IMR-90 (cell line): ENCODE data around the gene CCDC27. TPM values are rescaled to one million over a fixed set of nuclear protein-coding genes. Genes with fewer than 3 reads are reported as not detected.

ENCODE experiments used
- ATAC-seq: fragments of 200-7000 bp; cut with Tn5 transposase; 2 replicates; pipeline ENCODE4 v1.9.1; 2020; ENCODE audit warnings: low read depth, mild to moderate bottlenecking, moderate library complexity
- BruUV-seq: library from RNA; stranded (reverse); fragments of 400-500 nt; replicated peaks from 2 replicates; lab custom pipeline; 2021; lab: Mats Ljungman, UMichigan
- CTCF ChIA-PET: fragments of 300-600 bp; formaldehyde crosslinking; extraction: SDS; loops from one replicate; lab custom pipeline; 2021; ENCODE audit warnings: antibody characterized with exemption; lab: Yijun Ruan, JAX
- POLR2A ChIA-PET: fragments of 300-600 bp; sonication (Branson Sonifier 250); formaldehyde crosslinking; loops from one replicate; lab custom pipeline; 2022; ENCODE audit warnings: antibody characterized with exemption; ENCODE audit not compliant: unreplicated experiment; lab: Charles Lee
- DNase-seq: peaks from one replicate; pipeline ENCODE4 v3.0.0; 2013
- H2AFZ ChIP-seq: replicated peaks from 2 replicates; pipeline ENCODE3; 2013; ENCODE audit warnings: low read length, mild to moderate bottlenecking; ENCODE audit not compliant: poor library complexity
- H2AK5ac ChIP-seq: 2 replicates; pipeline ENCODE4 v1.6.1; 2013; ENCODE audit warnings: low read depth, low read length, inconsistent platforms
- H2AK9ac ChIP-seq: replicated peaks from 2 replicates; pipeline ENCODE3; 2013; ENCODE audit warnings: mild to moderate bottlenecking, low read depth, low read length, moderate library complexity; ENCODE audit not compliant: poor library complexity
- H2BK120ac ChIP-seq: 2 replicates; pipeline ENCODE4 v1.6.1; 2013; ENCODE audit warnings: low read depth, low read length, inconsistent platforms
- H2BK15ac ChIP-seq: 3 replicates; pipeline ENCODE4 v1.6.1; 2013; ENCODE audit warnings: low read depth, low read length, inconsistent platforms
- H2BK20ac ChIP-seq: 2 replicates; pipeline ENCODE4 v1.6.1; 2013; ENCODE audit warnings: low read depth, mild to moderate bottlenecking, inconsistent platforms, low read length, moderate library complexity
- H2BK5ac ChIP-seq: 2 replicates; pipeline ENCODE4 v1.6.1; 2013; ENCODE audit warnings: mild to moderate bottlenecking, low read depth, low read length, inconsistent platforms; ENCODE audit not compliant: poor library complexity, severe bottlenecking
- H3K14ac ChIP-seq: replicated peaks from 2 replicates; pipeline ENCODE4 v1.6.1; 2013; ENCODE audit warnings: low read depth, low read length, inconsistent platforms
- H3K18ac ChIP-seq: 2 replicates; pipeline ENCODE4 v1.6.1; 2013; ENCODE audit warnings: low read depth, low read length, control low read depth
- H3K23ac ChIP-seq: 2 replicates; pipeline ENCODE4 v1.6.1; 2013; ENCODE audit warnings: low read depth, low read length, inconsistent platforms
- H3K27ac ChIP-seq: 2 replicates; pipeline ENCODE4 v1.5.1; 2013; ENCODE audit warnings: mild to moderate bottlenecking, control low read depth, low read length; ENCODE audit not compliant: insufficient read depth
- H3K27me3 ChIP-seq: 2 replicates; pipeline ENCODE4 v1.6.1; 2013; ENCODE audit warnings: low read length; ENCODE audit not compliant: control insufficient read depth, insufficient read depth
- H3K36me3 ChIP-seq: 2 replicates; pipeline ENCODE4 v1.6.1; 2013; ENCODE audit warnings: low read length, mixed read lengths; ENCODE audit not compliant: control insufficient read depth, insufficient read depth
- H3K4ac ChIP-seq: 2 replicates; pipeline ENCODE4 v1.6.1; 2013; ENCODE audit warnings: low read depth, low read length, inconsistent platforms
- H3K4me1 ChIP-seq: 2 replicates; pipeline ENCODE4 v1.6.1; 2013; ENCODE audit warnings: low read length, mixed read lengths; ENCODE audit not compliant: control insufficient read depth, insufficient read depth
- H3K4me2 ChIP-seq: 2 replicates; pipeline ENCODE4 v1.6.1; 2013; ENCODE audit warnings: low read depth, mild to moderate bottlenecking, control low read depth, low read length, moderate library complexity
- H3K4me3 ChIP-seq: 2 replicates; pipeline ENCODE4 v1.5.1; 2013; ENCODE audit warnings: low read depth, mild to moderate bottlenecking, control low read depth, low read length, moderate library complexity; ENCODE audit not compliant: insufficient read depth
- H3K56ac ChIP-seq: 2 replicates; pipeline ENCODE4 v1.6.1; 2013; ENCODE audit warnings: low read length, inconsistent platforms; ENCODE audit not compliant: insufficient read depth; ENCODE audit errors: extremely low read depth
- H3K79me1 ChIP-seq, 2 experiments: 2 replicates each; pipeline ENCODE4 v1.6.1; 2013; ENCODE audit warnings: low read length in 2 of 2, inconsistent platforms in 1 of 2, low read depth in 1 of 2
- H3K9ac ChIP-seq: 2 replicates; pipeline ENCODE4 v1.6.1; 2013; ENCODE audit warnings: low read depth, low read length, control low read depth
- H3K9me1 ChIP-seq: 2 replicates; pipeline ENCODE4 v1.6.1; 2013; ENCODE audit warnings: low read length, inconsistent platforms; ENCODE audit not compliant: insufficient read depth
- H3K9me3 ChIP-seq: 2 replicates; pipeline ENCODE4 v1.6.1; 2013; ENCODE audit warnings: low read length; ENCODE audit not compliant: control insufficient read depth, insufficient read depth
- H4K20me1 ChIP-seq: 2 replicates; pipeline ENCODE4 v1.6.1; 2013; ENCODE audit warnings: low read length, inconsistent platforms; ENCODE audit not compliant: insufficient read depth
- H4K5ac ChIP-seq: 2 replicates; pipeline ENCODE4 v1.6.1; 2013; ENCODE audit warnings: mild to moderate bottlenecking, low read depth, low read length, control low read depth
- H4K8ac ChIP-seq, 2 experiments: 2 replicates each; pipeline ENCODE4 v1.6.1; 2013; ENCODE audit warnings: low read depth in 2 of 2, low read length in 2 of 2, control low read depth in 1 of 2, inconsistent platforms in 1 of 2
- H4K91ac ChIP-seq: 2 replicates; pipeline ENCODE4 v1.6.1; 2013; ENCODE audit warnings: low read depth, low read length, inconsistent platforms; ENCODE audit not compliant: insufficient read depth
- BHLHE40 ChIP-seq: fragments of 150-350 bp; IDR thresholded peaks from 2 replicates; pipeline ENCODE4 v1.6.1; 2016; ENCODE audit warnings: mild to moderate bottlenecking, low read depth, low read length
- CEBPB ChIP-seq: IDR thresholded peaks from 2 replicates; pipeline ENCODE4 v1.6.1; 2012; ENCODE audit warnings: low read depth, low read length, improper control_type of control experiment
- CHD1 ChIP-seq: IDR thresholded peaks from 2 replicates; pipeline ENCODE4 v1.6.1; 2012; ENCODE audit warnings: low read depth, low read length, improper control_type of control experiment
- FOS ChIP-seq: fragments of 150-350 bp; IDR thresholded peaks from 2 replicates; pipeline ENCODE4 v1.6.1; 2016; ENCODE audit warnings: low read depth, low read length
- MAFK ChIP-seq: IDR thresholded peaks from 2 replicates; pipeline ENCODE4 v1.6.1; 2012; ENCODE audit warnings: low read depth, low read length, improper control_type of control experiment
- MXI1 ChIP-seq: IDR thresholded peaks from 2 replicates; pipeline ENCODE4 v1.6.1; 2012; ENCODE audit warnings: low read depth, mild to moderate bottlenecking, low read length, moderate library complexity, borderline replicate concordance
- NFE2L2 ChIP-seq: fragments of 150-350 bp; IDR thresholded peaks from 2 replicates; pipeline ENCODE4 v1.6.1; 2016; ENCODE audit warnings: low read depth, mild to moderate bottlenecking, low read length
- POLR2A ChIP-seq: IDR thresholded peaks from 2 replicates; pipeline ENCODE4 v1.6.1; 2012; ENCODE audit warnings: mild to moderate bottlenecking, low read depth, low read length
- RAD21 ChIP-seq: IDR thresholded peaks from 2 replicates; pipeline ENCODE4 v1.6.1; 2012; ENCODE audit warnings: low read length, improper control_type of control experiment
- SMC3 ChIP-seq: fragments of 150-350 bp; IDR thresholded peaks from 2 replicates; pipeline ENCODE4 v1.6.1; 2016; ENCODE audit warnings: low read depth, mild to moderate bottlenecking, antibody characterized with exemption, low read length, moderate library complexity
- WGBS, 2 experiments: methylation state at CpG; one replicate each; pipeline versions ENCODE4 v1.1.5 to v1.1.7; 2013; ENCODE audit warnings: missing lambda C conversion rate in 2 of 2; ENCODE audit not compliant: insufficient read length in 1 of 2; ENCODE audit errors: extremely low coverage in 2 of 2; 5-methylcytosine and 5-hydroxymethylcytosine counted together
- dilution Hi-C: fragments of 300-500 bp; cut with HindIII; formaldehyde crosslinking; loops from one replicate; pipeline ENCODE4 v1.14.3; 2018; ENCODE audit warnings: low sequenced_read_pairs; ENCODE audit not compliant: unreplicated experiment
- in situ Hi-C: fragments of 300-500 bp; cut with MboI; formaldehyde crosslinking; loops from 3 replicates; pipeline ENCODE4 v1.14.3; 2019; ENCODE audit warnings: low sequenced_read_pairs, inconsistent platforms, mixed read lengths
- intact Hi-C: fragments of 100-400 bp; cut with micrococcal nuclease; formaldehyde crosslinking; loops from 2 replicates; pipeline ENCODE4 v1.10.0; 2022
- polyA plus RNA-seq, 3 experiments: library from polyadenylated mRNA; depleted of rRNA; stranded (reverse); fragments of >200 nt; gene quantifications; 2 replicates each; pipeline ENCODE4 v1.2.3, GENCODE V29; 2012; ENCODE audit warnings: low replicate concordance in 1 of 3
- total RNA-seq: library from RNA; depleted of rRNA; stranded (reverse); fragments of >200 nt; gene quantifications from 2 replicates; pipeline ENCODE4 v1.2.3, GENCODE V29; 2012
- TF ChIP-seq, protein P1 (sequence below): fragments of 150-350 bp; IDR thresholded peaks from 2 replicates; pipeline ENCODE4 v1.6.1; 2016; ENCODE audit warnings: low read depth, mild to moderate bottlenecking, low read length, moderate library complexity, borderline replicate concordance
- TF ChIP-seq, protein P2 (sequence below): conservative IDR thresholded peaks from 2 replicates; pipeline ENCODE4 v1.5.1; 2012; ENCODE audit warnings: mild to moderate bottlenecking, low read depth, low read length, improper control_type of control experiment

CCDC27 gene
- total and polyA plus RNA-seq, 2 of the 4 experiments (the other 2 are of a cell fraction): not detected

DNA sequence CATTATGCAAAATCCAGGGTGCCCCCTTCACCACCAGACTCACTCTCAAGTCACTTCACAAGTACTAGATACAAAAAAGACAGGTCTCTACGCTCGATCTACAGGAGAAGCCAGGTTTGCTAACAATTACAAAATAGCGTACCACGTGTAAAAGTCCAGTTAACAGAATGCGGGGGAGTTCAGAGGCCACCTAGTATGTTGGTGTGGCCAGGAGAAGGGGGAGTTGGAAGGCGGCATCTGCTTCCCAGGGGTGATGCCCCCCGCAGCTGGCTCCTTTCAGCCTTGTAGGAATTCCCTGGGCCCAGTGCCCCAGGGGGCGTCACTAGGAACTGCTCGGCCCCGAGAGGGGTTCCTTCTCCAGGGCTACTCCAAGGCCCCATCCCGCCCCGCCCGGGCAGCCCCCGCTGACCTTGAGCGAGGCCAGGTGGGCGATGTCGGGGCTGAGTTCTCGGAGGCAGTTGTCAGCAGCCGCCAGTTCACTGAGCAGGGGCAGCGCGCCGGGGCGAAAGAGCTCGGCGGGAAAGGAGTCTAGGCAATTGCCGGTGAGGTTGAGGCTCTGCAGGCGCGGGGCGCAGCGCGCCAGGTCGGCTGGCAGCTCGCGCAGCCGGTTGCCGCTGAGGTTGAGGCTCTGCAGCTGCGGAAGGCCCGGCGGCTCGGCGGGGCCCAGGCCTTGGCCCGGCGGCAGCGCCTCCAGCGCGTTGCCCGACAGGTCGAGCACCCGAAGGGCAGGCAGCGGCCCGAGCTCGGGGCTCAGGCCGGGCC is 43.4 kb downstream of the CCDC27 start:
- peak overlapping the region; percentile 98 for H3K4me2 ChIP-seq

More for the DNA sequence above, 43.4 kb downstream of the CCDC27 start:
- Histone ChIP-seq H3K4me3 (peak overlapping the region; percentile 71), H3K4ac (peak overlapping the region; percentile 32; the same call in 1 of the 2 replicates), H2AK9ac (peak overlapping the region; percentile 93), H4K91ac (no peak overlapping the region), H3K27ac (peak overlapping the region; percentile 58; the same call in 1 of the 2 replicates), H2BK5ac (no peak overlapping the region), H3K23ac (no peak overlapping the region), H2AFZ (peak overlapping the region; percentile 97), H2AK5ac (no peak overlapping the region; the same call in 1 of the 2 replicates), H2BK15ac (no peak overlapping the region), H3K9me3 (no peaks in the 10 kb centered on the region), H3K9me1 (peaks cover 4% of the 10 kb centered on the region; the same call in 1 of the 2 replicates), H3K27me3 (no peaks in the 10 kb centered on the region), H4K8ac (no peak overlapping the region), H3K9ac (peak overlapping the region; percentile 87), H3K79me1 (peaks cover 8 to 39% of the 10 kb centered on the region in 2 experiments; a peak in 3 of 4 replicates), H3K18ac (no peak overlapping the region), H2BK120ac (no peak overlapping the region), H3K4me1 (peaks cover 7% of the 10 kb centered on the region; the same call in 1 of the 2 replicates), H3K14ac (no peak overlapping the region), H3K56ac (no peak overlapping the region), H2BK20ac (no peak overlapping the region), H3K36me3 (peaks cover 11% of the 10 kb centered on the region), H4K5ac (peak overlapping the region; percentile 71; the same call in 1 of the 2 replicates), H4K20me1 (peaks cover 38% of the 10 kb centered on the region)
- DNase-seq (no peak), ATAC-seq (peak; percentile 33)
- in situ Hi-C loops: no loop called here
- intact Hi-C loops: no loop called here
- TF ChIP-seq FOS (no peak), SMC3 (no peak), MAFK (no peak), MXI1 (no peak), POLR2A (no peak), CHD1 (no peak), NFE2L2 (no peak), RAD21 (no peak), CEBPB (no peak), BHLHE40 (no peak)
- TF ChIP-seq, protein P1, sequence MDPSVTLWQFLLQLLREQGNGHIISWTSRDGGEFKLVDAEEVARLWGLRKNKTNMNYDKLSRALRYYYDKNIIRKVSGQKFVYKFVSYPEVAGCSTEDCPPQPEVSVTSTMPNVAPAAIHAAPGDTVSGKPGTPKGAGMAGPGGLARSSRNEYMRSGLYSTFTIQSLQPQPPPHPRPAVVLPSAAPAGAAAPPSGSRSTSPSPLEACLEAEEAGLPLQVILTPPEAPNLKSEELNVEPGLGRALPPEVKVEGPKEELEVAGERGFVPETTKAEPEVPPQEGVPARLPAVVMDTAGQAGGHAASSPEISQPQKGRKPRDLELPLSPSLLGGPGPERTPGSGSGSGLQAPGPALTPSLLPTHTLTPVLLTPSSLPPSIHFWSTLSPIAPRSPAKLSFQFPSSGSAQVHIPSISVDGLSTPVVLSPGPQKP: no peak
- TF ChIP-seq, protein P2, sequence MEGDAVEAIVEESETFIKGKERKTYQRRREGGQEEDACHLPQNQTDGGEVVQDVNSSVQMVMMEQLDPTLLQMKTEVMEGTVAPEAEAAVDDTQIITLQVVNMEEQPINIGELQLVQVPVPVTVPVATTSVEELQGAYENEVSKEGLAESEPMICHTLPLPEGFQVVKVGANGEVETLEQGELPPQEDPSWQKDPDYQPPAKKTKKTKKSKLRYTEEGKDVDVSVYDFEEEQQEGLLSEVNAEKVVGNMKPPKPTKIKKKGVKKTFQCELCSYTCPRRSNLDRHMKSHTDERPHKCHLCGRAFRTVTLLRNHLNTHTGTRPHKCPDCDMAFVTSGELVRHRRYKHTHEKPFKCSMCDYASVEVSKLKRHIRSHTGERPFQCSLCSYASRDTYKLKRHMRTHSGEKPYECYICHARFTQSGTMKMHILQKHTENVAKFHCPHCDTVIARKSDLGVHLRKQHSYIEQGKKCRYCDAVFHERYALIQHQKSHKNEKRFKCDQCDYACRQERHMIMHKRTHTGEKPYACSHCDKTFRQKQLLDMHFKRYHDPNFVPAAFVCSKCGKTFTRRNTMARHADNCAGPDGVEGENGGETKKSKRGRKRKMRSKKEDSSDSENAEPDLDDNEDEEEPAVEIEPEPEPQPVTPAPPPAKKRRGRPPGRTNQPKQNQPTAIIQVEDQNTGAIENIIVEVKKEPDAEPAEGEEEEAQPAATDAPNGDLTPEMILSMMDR: no peak
- 2% methylated on average over 28 of the region's 53 CpGs; no CpG with 5 or more reads in 1 of the 2 experiments for WGBS, 2 experiments
- POLR2A ChIA-PET: no interaction called here
- BruUV-seq: no TSS peak
- dilution Hi-C loops: no loop called here
- CTCF ChIA-PET: interaction anchor here (0.7 kb wide), 1 partner anchor 73 kb away, joined by 4 read pairs; no protein-coding TSS in a partner anchor
